NCI-H2196 treated with DMSO at 0.1 percent for 48 hours (cell line): ENCODE results near the gene PRAMEF8.
"Not testable (repeated sequence)": the region's sequence is repeated elsewhere in the genome, so short reads cannot be mapped to it uniquely, and the experiment has no call there.

ENCODE experiments used
- DNase-seq: peaks from one replicate; lab custom pipeline; 2025; ENCODE audit not compliant: unreplicated experiment; lab: John Stamatoyannopoulos, UW

PRAMEF8 gene

GRCh38 chr1:13285037-13285436, at the start of gene PRAMEF8:
Gene PRAMEF8, minus strand, starts transcription at chr1:13285137. Its CDS starts 1,046 bp downstream, at chr1:13284091.
- not testable (repeated sequence) for DNase-seq

GRCh38 chr1:13315281-13315680, 30.3 kb upstream of the PRAMEF8 start, which contains the start of gene PRAMEF15:
Gene PRAMEF15, plus strand, starts transcription at chr1:13315581. Its CDS starts 2,827 bp downstream, at chr1:13318408.
- not testable (repeated sequence) for DNase-seq

DNA sequence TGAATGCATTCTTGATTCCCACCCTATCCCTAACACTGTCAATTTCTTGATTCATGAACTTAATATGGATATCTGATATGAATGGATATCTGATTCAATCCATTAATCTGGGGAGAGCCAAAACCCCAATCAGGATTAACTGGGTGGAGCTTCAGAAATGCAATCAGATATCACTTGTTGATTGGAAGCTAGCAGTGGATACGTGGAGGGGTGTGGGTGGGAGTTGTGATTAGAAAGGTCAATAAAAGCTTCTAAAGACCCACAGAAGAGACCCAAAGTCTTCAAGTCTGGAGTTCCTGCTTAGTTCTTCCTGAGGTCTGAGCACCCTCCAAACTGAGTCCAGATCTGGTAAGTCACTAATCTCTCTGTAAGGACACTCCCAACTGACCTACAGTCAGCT, 18.3 kb upstream of the PRAMEF8 start, which contains the start of gene PRAMEF33:
PRAMEF33 (plus strand) TSS at position 301 of the 400 bp plus-strand sequence. CDS start 2,416 bp downstream, outside the sequence.
- not testable (repeated sequence) for DNase-seq

DNA sequence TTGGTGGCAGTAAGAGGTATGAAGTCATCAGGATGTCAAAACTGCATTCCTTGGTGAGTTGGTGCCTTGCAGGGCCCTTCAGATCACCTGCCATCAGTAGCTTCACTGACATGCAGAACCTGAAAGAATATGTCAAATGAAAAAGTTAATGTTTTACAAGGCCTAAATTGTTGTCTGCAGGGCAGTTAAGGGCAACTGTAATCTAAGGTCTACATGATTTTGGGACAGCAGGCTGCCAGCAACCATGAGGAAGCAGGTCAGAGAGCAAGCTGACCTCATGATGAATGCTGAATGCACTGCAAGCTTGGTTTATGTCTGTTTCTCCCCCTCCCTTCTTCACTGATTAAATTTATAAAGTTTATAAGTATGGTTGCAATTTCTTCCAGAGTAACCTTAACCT, 17.3 kb upstream of the PRAMEF8 start:
- DNase-seq: not testable (repeated sequence)

GRCh38 chr1:13298699-13299098, 13.8 kb upstream of the PRAMEF8 start:
- DNase-seq: not testable (repeated sequence)

- DNase-seq: not testable (repeated sequence)
These were observed 12.4 kb upstream of the PRAMEF8 start for GRCh38 chr1:13297216-13297931.

DNA sequence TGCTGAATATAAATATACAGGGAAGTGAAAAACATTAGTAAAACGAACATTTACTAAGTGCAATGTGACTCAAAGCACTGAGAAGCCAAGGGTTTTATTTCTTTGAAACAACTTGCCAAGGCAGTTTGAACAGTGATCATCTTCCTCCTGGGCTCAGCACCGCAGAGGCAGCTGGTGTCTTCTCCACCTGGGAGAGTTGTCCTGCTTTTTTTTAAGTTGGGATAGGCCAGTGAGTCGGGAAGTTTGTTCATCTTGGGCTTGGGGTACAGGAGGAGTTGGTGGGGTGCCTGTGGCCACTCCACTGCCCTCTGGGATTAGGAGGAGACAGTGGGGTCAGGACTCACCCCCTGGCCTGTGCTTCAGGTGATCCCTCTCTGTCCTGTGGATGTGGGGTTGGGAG, 4.1 kb upstream of the PRAMEF8 start:
- DNase-seq: not testable (repeated sequence)

GRCh38 chr1:13279617-13280016, 5.3 kb downstream of the PRAMEF8 start:
- not testable (repeated sequence) for DNase-seq

DNA sequence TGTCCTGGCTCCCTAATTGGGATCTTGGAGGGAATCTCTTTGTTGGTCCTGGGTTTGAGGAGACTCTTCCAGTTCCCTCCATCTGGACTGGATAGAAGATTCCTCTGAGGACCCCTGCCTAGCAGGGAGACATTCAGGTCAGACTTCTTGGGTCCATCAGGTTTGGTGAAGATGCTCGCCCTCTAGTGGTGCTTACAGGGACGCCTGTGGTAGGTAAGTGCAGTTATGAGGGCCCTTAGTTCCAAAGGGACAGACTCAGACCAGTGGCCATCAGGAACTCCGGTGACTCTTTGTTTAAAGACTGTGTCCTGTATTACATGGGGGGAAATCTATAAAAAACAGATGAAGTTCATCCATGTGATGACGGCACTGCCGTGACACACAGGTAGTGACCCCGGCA, 7.9 kb downstream of the PRAMEF8 start:
- DNase-seq: not testable (repeated sequence)

DNA sequence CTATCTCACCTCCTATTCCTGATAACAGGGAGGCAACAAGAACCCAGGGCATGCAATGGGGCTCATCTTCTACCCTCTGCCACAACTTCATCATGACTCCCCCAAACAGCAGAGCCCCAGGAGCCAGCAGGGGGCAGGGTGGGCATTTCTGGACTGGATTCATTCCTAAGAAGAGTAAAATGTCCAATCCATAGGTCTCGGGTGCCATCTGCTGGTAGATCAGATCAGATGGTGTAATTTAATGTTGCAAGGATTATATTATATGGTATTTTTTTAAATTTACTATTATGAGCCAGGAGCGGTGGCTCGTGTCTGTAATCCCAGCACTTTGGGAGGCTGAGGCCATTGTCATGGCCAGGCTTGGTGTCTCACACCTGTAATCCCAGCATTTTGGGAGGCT, 19.8 kb downstream of the PRAMEF8 start:
- not testable (repeated sequence) for DNase-seq

DNA sequence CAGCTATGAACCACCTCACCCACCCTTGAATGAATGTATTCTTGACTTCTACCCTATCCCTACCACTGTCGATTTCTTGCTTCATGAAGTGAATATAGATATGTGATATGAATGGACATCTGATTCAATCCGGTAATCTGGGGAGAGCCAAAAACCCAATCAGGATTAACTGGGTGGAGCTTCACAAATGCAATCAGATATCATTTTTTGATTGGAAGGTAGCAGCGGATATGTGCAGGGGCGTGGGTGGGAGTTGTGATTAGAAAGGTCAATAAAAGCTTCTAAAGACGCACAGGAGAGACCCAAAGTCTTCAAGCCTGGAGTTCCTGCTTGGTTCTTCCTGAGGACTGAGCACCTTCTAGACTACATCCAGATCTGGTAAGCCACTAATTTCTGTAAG, 31.0 kb downstream of the PRAMEF8 start, which contains the start of gene PRAMEF5:
PRAMEF5 (plus strand) TSS at position 301 of the 400 bp plus-strand sequence. CDS start 5,071 bp downstream, outside the sequence.
- DNase-seq: not testable (repeated sequence)

DNA sequence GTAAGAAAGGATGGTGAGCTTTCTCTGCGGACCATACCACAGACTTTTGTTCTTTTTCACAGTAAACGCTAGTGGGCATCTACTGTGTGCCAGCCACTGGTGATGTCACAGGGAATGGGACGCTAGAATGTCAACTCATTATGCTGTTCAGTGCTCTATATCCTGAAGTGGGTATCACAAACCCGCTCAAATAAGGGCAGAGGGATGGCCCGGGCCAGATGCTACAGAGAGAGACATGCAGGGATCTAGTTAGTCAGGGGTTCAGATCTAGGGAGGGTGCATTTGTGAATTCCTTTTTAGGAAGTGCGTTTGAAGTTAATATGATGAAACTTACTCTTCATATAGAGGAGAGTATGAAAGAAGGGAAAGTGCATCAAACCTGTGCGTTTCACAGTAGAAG, 37.8 kb downstream of the PRAMEF8 start:
- DNase-seq: not testable (repeated sequence)

DNA sequence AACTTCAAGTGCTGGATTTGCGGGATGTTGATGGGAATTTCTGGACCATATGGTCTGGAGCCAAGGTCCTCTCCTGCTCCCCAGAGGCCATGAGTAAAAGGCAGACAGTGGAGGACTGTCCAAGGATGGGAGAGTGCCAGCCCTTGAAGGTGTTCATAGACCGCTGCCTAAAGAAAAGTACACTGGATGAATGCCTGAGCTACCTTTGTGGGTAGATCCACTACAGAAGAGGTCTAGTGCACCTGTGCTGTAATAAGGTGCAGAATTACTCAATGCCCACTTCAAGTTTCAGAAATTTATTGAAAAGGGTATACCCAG, 38.4 kb downstream of the PRAMEF8 start:
- DNase-seq: not testable (repeated sequence)

DNA sequence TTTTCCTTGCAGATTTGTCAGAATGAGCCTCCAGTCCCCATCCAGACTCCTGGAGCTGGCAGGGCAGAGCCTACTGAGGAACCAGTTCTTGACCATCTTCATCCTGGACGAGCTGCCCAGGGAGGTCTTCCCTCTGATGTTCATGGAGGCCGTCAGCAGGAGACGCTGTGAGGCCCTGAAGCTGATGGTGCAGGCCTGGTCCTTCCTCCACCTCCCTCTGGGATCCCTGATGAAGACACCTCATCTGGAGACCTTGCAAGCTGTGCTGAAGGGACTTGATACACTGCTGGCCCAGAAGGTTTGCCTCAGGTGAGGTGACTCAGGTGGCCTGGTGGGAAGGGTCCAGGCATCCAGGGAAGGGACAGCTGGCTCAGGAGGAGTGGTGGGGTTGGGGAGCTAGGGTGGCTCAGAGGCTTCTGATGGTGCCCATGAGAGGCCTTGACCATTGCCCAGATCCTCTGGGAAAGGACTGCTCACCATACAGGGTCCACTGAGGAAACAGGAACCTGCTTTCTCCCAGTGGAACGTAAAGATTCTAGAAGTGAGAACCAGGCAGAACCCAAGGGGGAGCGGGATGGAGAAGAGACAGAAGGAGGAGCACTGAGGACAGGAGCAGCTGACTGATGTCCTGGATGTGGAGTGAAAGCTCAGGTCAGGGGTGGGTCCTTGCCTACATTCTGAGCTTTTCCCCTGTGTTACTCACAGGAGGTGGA, 38.9 kb downstream of the PRAMEF8 start:
- DNase-seq: not testable (repeated sequence)

DNA sequence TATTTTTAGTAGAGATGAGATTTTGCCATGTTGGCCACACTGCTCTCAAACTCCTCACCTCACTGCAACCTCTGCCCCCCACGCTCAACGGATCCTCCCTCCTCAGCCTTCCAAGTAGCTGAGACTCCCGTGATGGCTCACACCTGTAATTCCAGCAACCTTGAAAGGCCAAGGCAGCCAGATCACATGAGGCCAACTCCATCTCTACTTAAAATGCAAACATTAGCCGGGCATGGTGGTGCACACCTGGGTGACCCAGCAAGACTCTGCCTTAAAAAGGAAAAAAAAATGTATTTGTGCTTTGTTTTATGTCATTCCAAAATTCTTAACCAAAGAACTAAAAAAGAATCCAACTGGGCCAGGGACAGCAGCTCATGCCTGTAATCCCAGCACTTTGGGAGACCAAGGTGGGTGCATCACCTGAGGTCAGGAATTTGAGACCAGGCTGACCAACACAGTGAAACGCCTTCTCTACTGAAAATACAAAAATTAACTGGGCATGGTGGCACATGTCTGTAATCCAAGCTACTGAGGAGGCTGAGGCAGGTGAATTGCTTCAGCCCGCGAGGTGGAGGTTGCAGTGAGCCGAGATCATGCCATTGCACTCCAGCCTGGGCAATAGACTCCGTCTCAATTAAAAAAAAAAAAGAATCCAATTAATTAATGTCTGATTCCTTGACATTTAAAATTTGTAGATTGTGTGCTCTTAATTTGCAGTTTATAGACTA, 41.2 kb downstream of the PRAMEF8 start:
- DNase-seq: not testable (repeated sequence)

GRCh38 chr1:13239633-13240032, 45.3 kb downstream of the PRAMEF8 start:
- DNase-seq: not testable (repeated sequence)

DNA sequence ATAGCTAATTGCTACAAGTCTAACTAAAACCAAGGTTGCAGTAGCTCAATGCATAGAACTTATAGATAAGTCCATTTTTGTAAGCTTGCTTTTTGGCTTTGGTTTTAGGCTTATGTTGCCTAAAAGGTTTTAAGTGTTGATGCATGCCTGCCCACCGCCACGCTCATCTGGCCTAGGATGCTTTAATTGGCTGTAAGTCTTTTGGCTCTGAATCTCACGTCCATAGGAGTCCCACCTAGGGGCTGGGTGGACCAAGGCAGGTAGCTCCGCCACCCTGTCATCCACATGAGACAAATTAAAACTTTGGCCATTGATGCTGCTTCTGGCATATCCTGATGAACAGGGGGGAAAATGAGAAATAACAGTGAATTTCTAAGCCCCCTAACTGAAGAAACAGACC, 47.4 kb downstream of the PRAMEF8 start:
- DNase-seq: not testable (repeated sequence)

DNA sequence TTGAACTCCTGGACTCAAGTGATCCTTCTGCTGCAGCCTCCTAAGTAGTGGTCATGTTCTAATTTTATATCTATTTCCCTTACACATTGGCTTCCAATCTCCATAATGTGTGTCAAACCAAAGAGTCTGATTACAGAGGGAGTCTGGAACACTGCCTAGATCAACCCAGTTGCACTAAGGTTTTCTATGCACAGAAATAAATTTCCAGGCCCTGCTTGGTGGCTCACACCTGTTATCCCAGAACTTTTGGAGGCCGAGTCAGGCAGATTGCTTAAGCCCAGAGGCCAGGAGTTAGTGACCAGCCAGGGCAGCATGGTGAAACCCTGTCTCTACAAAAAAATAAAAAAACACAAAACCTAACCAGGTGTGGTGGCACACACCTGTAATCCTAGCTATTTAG, 50.9 kb downstream of the PRAMEF8 start:
- DNase-seq: not testable (repeated sequence)

DNA sequence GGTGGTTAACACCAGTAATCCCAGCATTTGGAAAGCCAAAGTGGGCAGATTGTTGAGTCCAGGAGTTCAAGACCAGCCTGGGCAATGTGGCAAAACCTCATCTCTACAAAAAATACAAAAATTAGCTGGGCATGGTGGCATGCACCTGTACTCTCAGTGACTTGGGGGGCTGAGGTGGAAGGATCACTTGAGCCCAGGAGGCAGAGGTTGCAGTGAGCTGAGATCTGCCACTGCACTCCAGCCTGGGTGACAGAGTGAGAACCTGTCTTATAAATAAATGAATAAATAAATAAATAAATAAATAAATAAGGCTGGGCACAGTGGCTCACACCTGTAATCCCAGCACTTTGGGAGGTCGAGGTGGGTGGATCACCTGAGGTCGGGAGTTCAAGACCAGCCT, 52.9 kb downstream of the PRAMEF8 start:
- not testable (repeated sequence) for DNase-seq
